H1 (cell line): Measurements from ENCODE around the gene ESYT2.

Experiments used
- CBX5 ChIP-seq: fragments of 300-800, 300-1000 bp; sonication (generic); IDR thresholded peaks from 2 replicates; pipeline ENCODE4 v1.7.1; 2016; ENCODE audit warnings: antibody characterized with exemption, low read length, low read depth
- CREB1 ChIP-seq: IDR thresholded peaks from 2 replicates; pipeline ENCODE4 v1.6.1; 2012; ENCODE audit warnings: inconsistent platforms
- EP300 ChIP-seq, 2 experiments: IDR thresholded peaks; 1 replicate in 1 of 2; 2 replicates in 1 of 2; pipeline ENCODE4 v1.6.1; 2011 to 2012; ENCODE audit warnings: low read depth in 2 of 2, low read length in 2 of 2, mild to moderate bottlenecking in 2 of 2, borderline replicate concordance in 1 of 2, inconsistent platforms in 1 of 2, moderate library complexity in 1 of 2
- MAX ChIP-seq: IDR thresholded peaks from 2 replicates; pipeline ENCODE4 v1.6.1; 2012; ENCODE audit warnings: inconsistent platforms
- POLR2A ChIP-seq, 2 experiments: IDR thresholded peaks; 1 replicate in 1 of 2; 2 replicates in 1 of 2; pipeline ENCODE4 v1.6.1; 2011; ENCODE audit warnings: low read depth in 2 of 2, low read length in 2 of 2, mild to moderate bottlenecking in 2 of 2; ENCODE audit errors: control extremely low read depth in 1 of 2
- SRF ChIP-seq: IDR thresholded peaks from 2 replicates; pipeline ENCODE4 v1.6.1; 2011; ENCODE audit warnings: mild to moderate bottlenecking, low read depth, low read length, moderate library complexity
- TCF12 ChIP-seq: IDR thresholded peaks from 2 replicates; pipeline ENCODE4 v1.6.1; 2011; ENCODE audit warnings: low read depth, mild to moderate bottlenecking, low read length
- TF ChIP-seq, protein P1 (sequence below), 3 experiments: IDR thresholded peaks; 1 replicate in 2 of 3; 2 replicates in 1 of 3; pipeline versions ENCODE4 v1.5.1 to v1.6.1; 2011; ENCODE audit warnings: low read length in 3 of 3, mild to moderate bottlenecking in 3 of 3, inconsistent platforms in 2 of 3, low read depth in 1 of 3, moderate library complexity in 1 of 3; ENCODE audit not compliant: insufficient read depth in 1 of 3; ENCODE audit errors: control extremely low read depth in 1 of 3

GRCh38 chr7:158724658-158725505 lies 104.4 kb downstream of the ESYT2 start:
- TF ChIP-seq SRF (no peak), CREB1 (no peak), MAX (no peak), POLR2A (IDR thresholded peaks at IDR 0.05; ENCODE audit: control extremely low read depth in 1 of 2, low read depth in 2 of 2, low read length in 2 of 2) (no peak), CBX5 (no peak), EP300 (IDR thresholded peaks at IDR 0.05; ENCODE audit: borderline replicate concordance in 1 of 2, low read depth in 2 of 2, low read length in 2 of 2) (no peak), TCF12 (no peak)
- TF ChIP-seq, protein P1, sequence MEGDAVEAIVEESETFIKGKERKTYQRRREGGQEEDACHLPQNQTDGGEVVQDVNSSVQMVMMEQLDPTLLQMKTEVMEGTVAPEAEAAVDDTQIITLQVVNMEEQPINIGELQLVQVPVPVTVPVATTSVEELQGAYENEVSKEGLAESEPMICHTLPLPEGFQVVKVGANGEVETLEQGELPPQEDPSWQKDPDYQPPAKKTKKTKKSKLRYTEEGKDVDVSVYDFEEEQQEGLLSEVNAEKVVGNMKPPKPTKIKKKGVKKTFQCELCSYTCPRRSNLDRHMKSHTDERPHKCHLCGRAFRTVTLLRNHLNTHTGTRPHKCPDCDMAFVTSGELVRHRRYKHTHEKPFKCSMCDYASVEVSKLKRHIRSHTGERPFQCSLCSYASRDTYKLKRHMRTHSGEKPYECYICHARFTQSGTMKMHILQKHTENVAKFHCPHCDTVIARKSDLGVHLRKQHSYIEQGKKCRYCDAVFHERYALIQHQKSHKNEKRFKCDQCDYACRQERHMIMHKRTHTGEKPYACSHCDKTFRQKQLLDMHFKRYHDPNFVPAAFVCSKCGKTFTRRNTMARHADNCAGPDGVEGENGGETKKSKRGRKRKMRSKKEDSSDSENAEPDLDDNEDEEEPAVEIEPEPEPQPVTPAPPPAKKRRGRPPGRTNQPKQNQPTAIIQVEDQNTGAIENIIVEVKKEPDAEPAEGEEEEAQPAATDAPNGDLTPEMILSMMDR (IDR thresholded peaks at IDR 0.05; ENCODE audit: control extremely low read depth in 1 of 3, insufficient read depth in 1 of 3, low read depth in 1 of 3, low read length in 3 of 3), result no peak
